GM21619 (cell line): ENCODE data around the gene SNRNP48.
A peak's percentile ranks its signal among the peaks of the same experiment; 100 is the strongest.

Source experiments
- ATAC-seq: cut with Tn5 transposase; IDR thresholded peaks from one replicate; pipeline ENCODE4 v1.9.1; 2021; ENCODE audit not compliant: unreplicated experiment

The SNRNP48 gene, protein sequence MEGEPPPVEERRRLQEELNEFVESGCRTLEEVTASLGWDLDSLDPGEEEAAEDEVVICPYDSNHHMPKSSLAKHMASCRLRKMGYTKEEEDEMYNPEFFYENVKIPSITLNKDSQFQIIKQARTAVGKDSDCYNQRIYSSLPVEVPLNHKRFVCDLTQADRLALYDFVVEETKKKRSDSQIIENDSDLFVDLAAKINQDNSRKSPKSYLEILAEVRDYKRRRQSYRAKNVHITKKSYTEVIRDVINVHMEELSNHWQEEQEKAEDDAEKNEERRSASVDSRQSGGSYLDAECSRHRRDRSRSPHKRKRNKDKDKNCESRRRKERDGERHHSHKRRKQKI

DNA sequence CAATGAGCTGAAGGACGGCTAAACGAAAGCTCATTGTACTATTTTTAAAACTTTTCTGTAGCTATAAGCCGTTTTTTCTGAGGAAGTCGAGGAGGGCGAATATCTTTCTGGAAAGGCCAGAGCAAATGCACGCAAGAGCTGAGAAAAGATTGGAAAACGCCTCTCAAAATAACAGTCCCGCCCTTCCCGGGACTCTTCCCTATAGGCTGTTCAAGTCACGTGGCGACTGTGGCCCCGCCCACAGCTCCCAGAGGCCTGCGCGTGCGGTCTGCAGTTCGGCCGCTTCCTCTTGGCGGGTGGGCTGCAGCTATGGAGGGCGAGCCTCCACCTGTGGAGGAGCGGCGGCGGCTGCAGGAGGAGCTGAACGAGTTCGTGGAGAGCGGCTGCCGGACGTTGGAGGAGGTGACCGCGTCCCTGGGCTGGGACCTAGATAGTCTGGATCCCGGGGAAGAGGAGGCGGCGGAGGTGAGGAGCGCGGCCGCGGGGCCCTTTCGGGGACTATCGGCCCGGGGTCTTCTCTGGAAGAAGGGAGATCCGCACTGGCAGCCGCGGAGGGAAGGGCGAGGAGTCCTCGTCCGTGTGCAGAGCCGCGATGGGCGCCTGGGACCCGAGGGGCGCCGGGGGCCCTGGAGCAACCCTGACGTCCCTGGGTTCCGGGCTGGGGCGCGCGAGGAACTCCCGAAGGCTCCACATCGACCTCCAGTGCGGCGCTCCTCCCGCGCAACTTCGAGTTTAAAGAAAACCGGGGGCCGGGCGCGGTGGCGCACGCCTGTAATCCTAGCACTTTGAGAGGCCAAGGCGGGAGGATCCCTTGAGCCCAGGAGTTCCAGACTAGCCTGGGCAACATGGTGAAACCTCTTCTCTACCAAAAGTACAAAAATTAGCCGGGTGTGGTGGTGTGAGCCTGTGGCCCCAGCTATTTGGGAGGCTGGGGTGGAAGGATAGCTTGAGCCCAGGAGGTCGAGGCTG is at the start of gene SNRNP48:
Gene SNRNP48 (plus strand): TSS at position 250 of the 969 bp plus-strand sequence. CDS start 60 bp downstream, at position 310.
- ATAC-seq, result peak; percentile 99

DNA sequence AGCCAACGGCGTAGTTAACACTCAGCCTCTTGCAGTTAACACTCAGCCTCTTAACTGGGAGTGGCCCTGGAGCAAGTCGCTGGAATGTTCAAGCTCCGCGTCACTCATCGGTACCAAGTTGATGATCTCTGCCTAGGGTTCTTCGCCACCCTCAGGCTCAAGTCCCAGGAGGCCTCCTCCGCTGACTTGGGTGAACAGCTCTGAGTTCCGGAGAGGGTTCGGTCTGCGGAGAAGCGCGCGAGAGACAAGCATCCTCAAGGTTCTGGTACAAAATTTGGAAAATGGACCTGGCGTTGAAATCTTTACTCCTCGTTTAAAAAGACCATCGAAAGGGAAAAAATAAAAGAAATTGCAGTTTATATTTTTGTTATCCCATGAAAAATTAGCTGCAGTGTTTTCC is 49.4 kb upstream of the SNRNP48 start:
- no peak for ATAC-seq

DNA sequence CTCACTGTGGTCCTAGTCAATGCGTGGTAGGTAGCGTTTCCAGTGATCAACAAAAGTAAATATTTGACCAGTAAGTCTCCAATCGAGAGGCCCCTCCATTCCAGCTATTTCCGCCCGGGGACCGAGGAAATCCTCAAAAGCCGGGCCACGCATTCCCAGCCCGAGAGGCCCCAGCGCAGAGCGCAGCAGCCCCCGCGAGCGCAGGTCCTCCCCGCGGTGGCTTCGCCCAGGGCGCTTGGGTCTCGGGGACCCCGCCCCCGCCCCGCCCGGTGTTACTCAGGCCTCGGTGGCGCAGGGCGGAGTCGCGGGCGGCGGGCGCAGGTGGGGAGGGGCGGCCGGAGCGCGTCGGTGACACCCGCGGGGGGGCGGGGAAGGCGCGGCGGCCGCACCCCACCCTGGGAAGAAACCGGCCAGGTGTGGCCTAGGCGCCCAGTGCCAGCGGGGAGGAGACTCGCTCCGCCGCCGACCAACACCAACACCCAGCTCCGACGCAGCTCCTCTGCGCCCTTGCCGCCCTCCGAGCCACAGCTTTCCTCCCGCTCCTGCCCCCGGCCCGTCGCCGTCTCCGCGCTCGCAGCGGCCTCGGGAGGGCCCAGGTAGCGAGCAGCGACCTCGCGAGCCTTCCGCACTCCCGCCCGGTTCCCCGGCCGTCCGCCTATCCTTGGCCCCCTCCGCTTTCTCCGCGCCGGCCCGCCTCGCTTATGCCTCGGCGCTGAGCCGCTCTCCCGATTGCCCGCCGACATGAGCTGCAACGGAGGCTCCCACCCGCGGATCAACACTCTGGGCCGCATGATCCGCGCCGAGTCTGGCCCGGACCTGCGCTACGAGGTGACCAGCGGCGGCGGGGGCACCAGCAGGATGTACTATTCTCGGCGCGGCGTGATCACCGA is 48.6 kb upstream of the SNRNP48 start, which contains the start of gene DSP:
Gene DSP (plus strand): TSS at position 497 of the 890 bp plus-strand sequence. CDS start 245 bp downstream, at position 742.
- ATAC-seq, result no peak

DNA sequence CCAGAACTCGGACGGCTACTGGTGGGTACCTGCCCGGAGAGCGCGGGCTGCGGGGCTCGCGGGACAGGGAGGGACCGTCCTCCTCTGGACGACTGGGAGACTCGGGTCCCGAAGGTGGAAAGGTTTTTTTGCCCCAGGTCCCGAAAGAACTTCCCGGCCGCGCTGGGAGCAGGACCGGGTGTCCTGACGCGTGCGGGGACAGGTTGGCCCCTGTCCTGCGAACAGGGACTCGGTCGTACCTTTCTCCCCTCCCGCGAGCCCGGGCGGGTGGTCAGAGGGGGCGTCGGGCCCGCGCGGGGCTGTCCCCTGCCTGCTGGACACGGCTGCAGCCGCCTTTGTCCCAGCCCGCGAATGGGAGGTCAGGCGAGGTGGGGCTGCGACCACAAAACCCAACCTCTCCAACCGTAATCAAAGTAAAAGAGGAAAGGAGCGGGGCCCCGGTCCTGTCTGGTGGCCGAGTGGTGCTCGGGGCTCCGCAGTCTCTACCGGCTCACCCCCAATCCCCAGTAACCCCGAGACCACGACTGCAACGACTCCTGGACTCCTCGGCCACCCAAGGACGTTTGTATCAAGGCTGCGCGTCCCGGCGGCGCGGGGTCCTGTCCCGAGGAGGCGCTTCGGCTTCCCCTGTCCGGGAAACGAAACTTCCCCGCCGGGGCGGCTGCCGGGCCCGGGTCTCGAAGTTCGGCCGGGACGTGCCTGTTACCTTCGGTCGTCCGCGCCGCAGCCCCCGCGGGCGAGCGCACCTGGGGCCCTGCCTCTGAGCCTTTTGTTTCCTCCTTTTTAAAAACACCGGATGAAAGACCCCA is 47.7 kb upstream of the SNRNP48 start:
- no peak for ATAC-seq

DNA sequence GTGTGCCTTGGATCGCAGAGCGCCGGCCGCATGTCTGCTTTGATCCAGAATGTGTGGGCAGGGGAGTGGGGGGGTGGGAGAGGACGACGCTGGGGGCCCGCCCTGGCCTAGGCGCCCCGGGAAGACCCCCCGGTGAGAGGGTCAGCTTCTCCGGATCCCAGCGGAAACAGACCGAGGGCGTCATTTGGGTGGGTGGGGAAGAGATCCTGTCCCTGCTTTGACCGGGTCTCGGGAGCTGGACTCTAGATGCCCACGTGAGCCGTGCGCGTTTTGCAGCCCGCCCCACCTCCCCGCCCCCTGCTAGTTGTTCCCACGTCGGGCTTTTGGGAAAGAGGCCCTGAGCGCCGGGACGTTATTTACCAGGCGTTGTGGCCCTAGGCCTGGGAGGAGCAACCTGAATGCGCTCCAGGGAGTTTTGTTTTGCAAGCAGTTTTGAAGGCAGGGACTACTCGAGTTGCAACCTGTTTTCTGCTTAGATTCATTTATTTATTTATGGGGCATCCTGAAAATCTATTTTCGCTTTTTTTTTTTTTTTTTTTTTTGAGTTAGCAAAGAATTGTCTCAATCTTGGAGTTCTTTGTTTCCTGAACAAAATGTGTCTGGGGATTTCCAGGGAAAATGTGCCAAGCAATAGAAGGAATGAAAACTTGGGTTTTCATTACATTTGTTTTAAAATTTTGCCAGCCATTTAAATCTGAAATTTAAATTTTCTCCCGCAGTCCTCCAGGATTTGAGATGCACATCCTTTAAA is 46.9 kb upstream of the SNRNP48 start:
- ATAC-seq, result no peak

DNA sequence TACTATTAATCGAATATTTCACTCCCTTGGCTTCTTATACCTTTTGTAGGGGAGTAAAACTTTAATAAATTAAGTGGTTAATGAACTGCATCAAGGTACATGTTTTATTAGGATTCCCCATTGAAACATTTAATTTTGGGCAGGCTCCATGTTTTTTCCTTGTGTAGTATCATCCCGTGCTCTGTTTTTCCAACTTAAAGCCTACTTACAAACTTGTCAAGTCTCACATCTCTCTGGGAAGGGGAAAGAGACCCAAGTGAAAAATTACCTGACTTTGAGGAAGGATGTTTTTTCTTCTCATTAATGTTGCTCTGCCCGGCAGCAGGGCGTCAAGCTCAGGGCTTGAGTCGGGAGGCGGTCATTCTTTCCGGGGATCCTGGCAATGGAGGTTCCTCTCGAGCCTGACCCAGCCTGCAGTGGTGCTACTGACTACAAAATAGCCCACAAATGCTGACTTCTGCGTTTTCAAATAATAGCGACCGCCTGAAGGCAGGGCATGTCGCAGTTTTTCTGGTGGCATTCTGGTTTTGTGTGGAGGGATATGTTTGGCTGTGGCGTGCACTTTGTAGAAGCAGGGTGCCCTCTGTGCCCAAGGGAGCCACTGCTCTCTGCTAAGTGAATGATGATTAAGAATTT is 46.1 kb upstream of the SNRNP48 start:
- no peak for ATAC-seq

DNA sequence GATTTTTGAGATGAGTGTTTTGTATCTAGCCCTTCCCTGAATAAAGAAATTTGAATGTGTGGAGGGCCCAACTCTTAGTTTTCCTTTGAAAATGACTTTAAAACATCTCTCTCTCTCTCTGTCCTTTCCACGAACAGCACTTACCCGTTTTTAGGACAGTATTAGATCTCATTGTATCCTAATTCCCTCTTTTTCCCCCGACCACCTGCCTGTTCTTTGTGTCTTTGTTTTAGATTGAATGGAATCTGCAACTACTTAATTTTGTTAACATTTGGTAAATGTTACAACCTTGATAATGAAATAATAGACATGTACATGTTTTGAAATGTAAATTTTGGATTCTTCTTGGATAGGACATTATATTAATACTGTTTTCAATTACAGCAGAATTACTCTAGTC is 45.4 kb upstream of the SNRNP48 start:
- ATAC-seq, result no peak

DNA sequence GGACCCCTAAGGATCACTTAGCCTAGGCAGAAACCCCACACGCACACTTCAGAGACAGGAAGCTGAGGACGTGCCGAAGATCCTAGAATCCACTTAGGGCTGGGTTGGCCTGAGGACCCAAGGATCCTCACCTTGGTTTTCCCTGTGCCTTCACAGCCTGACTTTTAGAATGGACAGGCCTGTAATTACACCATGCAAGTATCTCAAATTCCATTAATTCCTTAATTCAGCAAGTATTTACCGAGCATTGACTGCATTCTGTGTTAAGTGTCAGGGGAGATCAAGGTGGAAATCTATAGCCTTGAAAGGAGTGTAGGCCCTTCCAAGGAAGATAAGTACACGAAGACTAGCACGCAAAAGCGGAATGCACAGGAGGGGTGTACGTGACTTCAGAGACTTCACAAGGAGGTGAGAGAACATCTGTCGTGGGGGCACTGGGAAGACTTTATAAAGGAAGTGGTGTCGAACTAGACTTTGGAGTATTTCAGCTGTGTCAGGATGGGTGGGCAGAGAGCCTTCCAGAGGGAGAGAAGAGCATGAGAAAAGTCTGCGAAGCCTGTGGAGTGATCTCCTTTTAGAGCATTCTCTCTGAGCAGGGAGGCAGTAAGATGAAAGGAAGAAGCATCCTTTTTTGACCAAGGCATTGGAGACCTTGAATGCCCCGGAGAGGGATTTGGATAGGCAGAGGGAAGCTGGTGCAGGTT is 44.5 kb upstream of the SNRNP48 start:
- ATAC-seq, result no peak

DNA sequence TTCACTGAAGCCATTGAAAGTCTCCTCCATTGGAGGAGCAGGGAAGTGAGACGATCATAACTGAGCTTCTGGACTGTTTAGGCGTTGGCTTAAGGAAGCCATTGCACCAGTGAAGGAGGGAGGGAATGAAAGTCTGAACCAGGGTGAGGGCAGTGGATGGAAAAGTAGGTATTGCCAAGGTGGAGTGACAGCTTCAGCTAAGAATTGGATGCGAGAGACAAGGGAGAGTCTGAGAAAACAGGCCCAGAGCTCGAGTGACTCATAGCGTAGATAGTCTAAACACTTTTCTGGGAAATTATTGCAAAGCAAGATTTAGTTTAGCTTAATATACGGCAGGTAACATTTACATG is 44.0 kb upstream of the SNRNP48 start:
- ATAC-seq, result no peak

DNA sequence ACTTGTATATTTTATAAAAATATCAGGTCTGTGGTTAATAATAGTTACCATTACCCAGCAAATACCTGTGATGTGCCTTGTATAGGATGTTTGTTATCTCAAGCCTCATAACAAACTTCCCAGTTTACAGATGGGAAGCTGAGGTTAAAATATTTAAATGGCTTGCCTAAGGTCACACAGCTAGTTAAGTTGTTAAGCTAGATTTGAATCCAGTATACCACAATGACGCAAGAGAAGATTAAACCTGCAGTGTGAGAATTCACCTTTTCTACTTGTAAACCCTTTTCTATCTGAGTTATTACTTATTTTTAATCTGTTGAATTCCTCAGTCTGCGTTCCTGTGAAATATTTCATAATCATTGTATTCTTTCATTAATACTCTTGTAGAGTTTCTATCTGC is 43.6 kb upstream of the SNRNP48 start:
- no peak for ATAC-seq

DNA sequence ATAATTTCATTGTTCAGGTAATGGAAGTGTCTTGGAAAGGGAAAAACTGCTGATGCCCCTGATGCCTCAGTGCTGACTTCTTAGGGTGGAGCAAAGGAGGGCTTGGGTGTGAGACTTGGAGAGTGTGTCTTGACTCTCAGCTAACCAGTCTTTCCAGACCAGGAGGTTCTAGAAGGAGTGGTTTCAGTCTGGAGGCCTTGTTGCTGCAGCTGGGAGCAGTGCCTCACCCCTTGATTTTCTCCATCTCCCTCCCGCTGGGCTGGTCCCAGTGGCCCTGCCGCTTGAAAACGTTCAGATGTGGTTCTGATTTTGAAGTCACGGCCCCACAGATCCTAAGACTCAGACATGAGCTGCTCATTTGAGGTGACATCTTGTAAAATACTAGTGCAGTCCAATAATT is 43.1 kb upstream of the SNRNP48 start:
- ATAC-seq, result no peak

DNA sequence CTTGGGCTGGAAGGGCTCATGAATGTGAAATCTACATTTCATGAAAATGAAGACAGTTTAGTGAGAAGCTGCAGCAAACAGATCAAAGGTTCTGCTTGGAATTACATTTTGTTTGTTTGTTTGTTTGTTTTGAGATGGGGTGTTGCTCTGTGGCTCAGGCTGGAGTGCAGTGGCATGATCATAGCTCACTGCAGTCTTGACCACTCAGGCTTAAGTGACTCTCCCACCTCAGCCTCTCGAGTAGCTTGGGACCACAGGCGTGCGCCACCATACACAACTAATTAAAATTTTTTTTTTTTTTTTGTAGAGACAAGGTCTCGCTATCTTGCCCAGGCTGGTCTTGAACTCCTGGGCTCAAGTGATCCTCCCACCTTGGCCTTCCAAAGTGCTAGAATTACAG is 42.7 kb upstream of the SNRNP48 start:
- no peak for ATAC-seq

DNA sequence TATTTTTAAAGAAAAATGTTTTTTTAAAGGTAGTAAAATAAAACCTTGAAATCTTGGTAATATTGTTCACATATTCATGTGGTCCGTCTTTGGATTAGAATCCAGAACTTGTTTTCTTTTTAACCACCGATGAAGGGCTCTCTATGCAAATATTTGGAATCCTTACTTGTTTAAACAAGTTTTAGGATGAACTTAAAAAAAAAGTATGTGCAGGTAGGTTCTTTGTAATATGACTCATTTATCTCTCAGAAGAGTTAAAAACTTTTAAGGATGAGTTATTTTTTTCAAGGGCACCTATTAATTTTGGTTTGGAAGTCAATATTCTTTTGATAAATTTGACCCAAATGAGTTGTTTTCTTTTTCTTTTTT is 39.6 kb upstream of the SNRNP48 start:
- ATAC-seq, result no peak

DNA sequence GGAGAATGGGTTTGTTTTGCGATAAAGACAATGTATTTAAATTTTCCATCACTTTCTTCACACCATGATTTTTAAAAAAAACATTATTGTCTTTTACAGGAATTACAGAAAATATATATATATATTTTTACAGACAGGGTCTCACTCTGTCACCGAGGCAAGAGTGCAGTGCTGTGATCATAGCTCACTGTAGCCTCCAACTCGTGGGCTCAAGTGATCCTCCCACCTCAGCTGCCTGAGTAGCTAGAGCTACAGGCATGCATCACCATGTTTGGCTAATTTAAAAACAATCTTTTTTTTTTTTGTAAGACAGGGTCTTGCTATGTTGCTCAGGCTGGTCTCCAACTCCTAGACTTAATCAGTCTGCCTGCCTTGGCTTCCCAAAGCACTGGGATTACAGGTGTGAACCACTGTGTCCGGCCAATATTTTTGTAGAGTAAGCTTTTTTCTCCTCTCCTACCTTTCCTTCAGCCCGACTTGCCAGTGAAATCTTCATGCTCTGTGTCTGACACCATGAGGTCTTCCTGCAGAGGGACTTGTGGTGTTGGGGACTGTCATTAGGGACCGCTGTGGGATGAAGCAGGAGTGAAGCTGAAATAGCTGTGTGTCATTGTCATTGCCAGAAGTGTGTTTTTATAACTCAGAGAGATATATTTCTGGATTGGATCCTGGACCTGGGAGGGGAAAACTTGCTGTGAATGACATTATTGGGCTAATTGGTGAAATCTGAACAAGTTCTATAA is 35.3 kb upstream of the SNRNP48 start:
- no peak for ATAC-seq

DNA sequence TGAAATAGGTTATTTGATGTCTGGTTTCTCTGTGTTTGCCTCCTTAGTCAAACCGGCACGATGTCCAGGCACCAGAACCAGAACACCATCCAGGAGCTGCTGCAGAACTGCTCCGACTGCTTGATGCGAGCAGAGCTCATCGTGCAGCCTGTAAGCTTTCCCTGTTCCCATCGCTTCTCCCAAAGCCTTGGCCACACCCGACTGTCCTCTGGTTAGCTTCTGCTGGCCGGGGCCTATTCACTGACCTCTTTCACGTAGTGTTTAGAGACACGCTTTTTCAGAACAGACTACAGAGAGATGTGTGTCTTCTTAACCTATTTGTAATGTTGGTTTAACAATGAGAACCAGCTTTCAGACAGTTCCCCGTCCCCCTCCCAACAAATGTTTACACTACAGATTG is 34.3 kb upstream of the SNRNP48 start:
- ATAC-seq, result no peak

DNA sequence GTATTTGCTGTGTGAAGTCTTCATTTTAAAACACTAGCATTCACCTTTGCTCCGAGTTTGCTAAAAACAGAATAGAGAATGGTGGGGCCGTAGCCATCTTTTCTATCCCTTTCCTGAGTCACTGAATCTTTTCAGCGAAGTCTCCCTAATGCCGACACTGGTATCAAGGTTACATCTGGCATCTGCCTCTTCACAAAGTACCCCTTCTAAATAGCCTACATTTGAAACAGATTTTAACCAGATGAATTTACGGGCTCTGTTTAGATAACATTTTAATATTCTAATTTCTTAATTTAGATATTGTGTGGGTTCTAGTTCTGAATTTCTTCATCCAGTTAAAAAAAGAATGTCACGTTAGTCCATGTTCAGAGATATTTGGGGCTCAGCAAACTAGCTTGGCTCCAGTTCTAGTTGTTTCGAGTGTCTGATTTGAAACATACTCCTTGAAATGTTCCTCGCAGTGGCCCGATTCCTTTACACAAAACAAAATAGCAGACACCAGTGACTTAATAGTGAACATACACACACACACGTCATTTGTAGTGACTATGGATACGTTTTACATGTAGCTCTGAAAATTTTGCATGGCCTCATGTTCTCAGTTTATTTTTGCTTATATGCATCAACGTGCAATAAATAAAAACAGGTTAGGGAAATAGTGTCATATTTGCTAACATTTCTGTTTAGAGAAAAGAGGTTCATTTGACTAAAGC is 33.4 kb upstream of the SNRNP48 start:
- ATAC-seq, result no peak

DNA sequence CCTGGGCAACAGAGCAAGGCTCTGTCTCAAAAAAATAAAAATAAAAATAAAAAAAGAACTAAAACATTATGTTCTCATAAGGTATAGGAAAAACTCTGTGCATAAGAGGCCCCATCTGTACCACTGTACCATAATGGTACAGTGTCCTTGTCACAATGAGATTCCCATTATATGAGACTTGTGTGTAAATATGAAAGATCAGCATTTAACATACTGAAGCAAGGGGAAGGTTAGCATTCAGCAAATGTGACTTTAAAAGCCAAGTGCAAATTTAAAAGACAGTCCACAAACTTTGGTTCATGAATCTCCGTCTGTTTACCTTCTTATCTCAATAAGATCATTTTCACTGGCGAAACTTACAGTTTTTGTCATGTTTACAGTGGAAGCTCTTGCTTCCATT is 32.3 kb upstream of the SNRNP48 start:
- no peak for ATAC-seq
